Fibroblast of villous mesenchyme (primary cell): ENCODE results near the gene LRRC74A. TPM values are rescaled to one million over a fixed set of nuclear protein-coding genes. Genes with fewer than 3 reads are reported as not detected.

ENCODE experiments used
- DNase-seq: peaks from one replicate; pipeline ENCODE4 v3.0.0-alpha.2; 2010; ENCODE audit warnings: low read depth
- H3K4me3 ChIP-seq: 2 replicates; pipeline ENCODE4 v1.5.1; 2011; ENCODE audit warnings: low read depth, mild to moderate bottlenecking, low read length
- CTCF ChIP-seq: IDR thresholded peaks from 2 replicates; pipeline ENCODE4 v1.5.1; 2012; ENCODE audit warnings: low read depth, mild to moderate bottlenecking, low read length; ENCODE audit not compliant: insufficient read depth
- total RNA-seq: library from RNA; depleted of rRNA; stranded (reverse); fragments of >200 nt; gene quantifications from 2 replicates; pipeline ENCODE4 v1.2.3, GENCODE V29; 2012

Gene LRRC74A
- total RNA-seq, 1 donor: not detected

GRCh38 chr14:76784881-76785280 lies 41.3 kb upstream of the LRRC74A start:
- DNase-seq: peak; percentile 80
- peak; percentile 93 for TF ChIP-seq CTCF
- no peak overlapping the region for H3K4me3 ChIP-seq

GRCh38 chr14:76786601-76787000 lies 39.6 kb upstream of the LRRC74A start:
- no peak overlapping the region for H3K4me3 ChIP-seq
- DNase-seq: no peak
- TF ChIP-seq CTCF: no peak

GRCh38 chr14:76792422-76792821 lies 33.8 kb upstream of the LRRC74A start:
- no peak overlapping the region for H3K4me3 ChIP-seq
- TF ChIP-seq CTCF: no peak
- DNase-seq: peak; percentile 13

- H3K4me3 ChIP-seq: no peak overlapping the region
- DNase-seq: no peak
- no peak for TF ChIP-seq CTCF
Observed at GRCh38 chr14:76793324-76793723, 32.9 kb upstream of the LRRC74A start.

GRCh38 chr14:76793956-76794355 lies 32.3 kb upstream of the LRRC74A start:
- no peak overlapping the region for H3K4me3 ChIP-seq
- DNase-seq: no peak
- TF ChIP-seq CTCF: no peak

- no peak overlapping the region for H3K4me3 ChIP-seq
- DNase-seq: no peak
- no peak for TF ChIP-seq CTCF
Observed at GRCh38 chr14:76806446-76806845, 19.8 kb upstream of the LRRC74A start.

- TF ChIP-seq CTCF: no peak
- DNase-seq: no peak
- H3K4me3 ChIP-seq: no peak overlapping the region
Observed at GRCh38 chr14:76808011-76808410, 18.2 kb upstream of the LRRC74A start.
